Ishikawa (cell line): ENCODE results near the gene TPRA1.

Experiments used
- NFIC ChIP-seq: IDR thresholded peaks from 2 replicates; pipeline ENCODE4 v1.6.1; 2012
- YY1 ChIP-seq: IDR thresholded peaks from 2 replicates; pipeline ENCODE4 v1.6.1; 2012; ENCODE audit warnings: low read depth
- TF ChIP-seq, protein P1 (sequence below): IDR thresholded peaks from 2 replicates; pipeline ENCODE4 v1.6.1; 2012
- TF ChIP-seq, protein P2 (sequence below): IDR thresholded peaks from 2 replicates; pipeline ENCODE4 v1.6.1; 2012; ENCODE audit warnings: low read depth, mild to moderate bottlenecking

DNA sequence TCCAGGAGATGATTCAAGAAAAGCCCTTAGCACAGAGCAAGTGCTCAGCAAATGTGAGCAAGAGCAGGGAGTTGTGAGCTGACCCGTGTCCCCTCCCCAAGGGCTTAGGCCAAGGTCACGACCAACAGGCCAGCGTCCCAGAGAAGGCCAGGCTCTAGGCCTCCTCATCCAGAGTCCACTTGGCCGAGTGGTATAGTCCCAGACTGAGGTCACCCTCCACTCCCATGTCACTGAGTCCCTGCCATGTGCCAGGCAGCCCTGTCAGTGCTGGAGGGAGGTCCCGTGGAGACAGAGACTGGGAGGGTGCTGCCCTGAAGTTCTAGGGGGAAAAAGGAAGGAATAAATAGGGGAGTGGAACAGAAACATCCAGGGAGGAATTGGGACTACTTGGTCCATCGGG is 44.0 kb downstream of the TPRA1 start:
- TF ChIP-seq, protein P1, sequence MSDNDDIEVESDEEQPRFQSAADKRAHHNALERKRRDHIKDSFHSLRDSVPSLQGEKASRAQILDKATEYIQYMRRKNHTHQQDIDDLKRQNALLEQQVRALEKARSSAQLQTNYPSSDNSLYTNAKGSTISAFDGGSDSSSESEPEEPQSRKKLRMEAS = no peak
- TF ChIP-seq NFIC (no peak), YY1 (no peak)
- TF ChIP-seq, protein P2, sequence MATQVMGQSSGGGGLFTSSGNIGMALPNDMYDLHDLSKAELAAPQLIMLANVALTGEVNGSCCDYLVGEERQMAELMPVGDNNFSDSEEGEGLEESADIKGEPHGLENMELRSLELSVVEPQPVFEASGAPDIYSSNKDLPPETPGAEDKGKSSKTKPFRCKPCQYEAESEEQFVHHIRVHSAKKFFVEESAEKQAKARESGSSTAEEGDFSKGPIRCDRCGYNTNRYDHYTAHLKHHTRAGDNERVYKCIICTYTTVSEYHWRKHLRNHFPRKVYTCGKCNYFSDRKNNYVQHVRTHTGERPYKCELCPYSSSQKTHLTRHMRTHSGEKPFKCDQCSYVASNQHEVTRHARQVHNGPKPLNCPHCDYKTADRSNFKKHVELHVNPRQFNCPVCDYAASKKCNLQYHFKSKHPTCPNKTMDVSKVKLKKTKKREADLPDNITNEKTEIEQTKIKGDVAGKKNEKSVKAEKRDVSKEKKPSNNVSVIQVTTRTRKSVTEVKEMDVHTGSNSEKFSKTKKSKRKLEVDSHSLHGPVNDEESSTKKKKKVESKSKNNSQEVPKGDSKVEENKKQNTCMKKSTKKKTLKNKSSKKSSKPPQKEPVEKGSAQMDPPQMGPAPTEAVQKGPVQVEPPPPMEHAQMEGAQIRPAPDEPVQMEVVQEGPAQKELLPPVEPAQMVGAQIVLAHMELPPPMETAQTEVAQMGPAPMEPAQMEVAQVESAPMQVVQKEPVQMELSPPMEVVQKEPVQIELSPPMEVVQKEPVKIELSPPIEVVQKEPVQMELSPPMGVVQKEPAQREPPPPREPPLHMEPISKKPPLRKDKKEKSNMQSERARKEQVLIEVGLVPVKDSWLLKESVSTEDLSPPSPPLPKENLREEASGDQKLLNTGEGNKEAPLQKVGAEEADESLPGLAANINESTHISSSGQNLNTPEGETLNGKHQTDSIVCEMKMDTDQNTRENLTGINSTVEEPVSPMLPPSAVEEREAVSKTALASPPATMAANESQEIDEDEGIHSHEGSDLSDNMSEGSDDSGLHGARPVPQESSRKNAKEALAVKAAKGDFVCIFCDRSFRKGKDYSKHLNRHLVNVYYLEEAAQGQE = no peak
